Neutrophil (primary cell): ENCODE results near the gene SIK2.
A peak's percentile ranks its signal among the peaks of the same experiment; 100 is the strongest.

ENCODE experiments used
- H3K27ac ChIP-seq: fragments of 200-600 bp; sonication (generic); 2 replicates; pipeline ENCODE4 v1.5.1; 2016; ENCODE audit warnings: mild to moderate bottlenecking, moderate library complexity
- H3K27me3 ChIP-seq: fragments of 200-600 bp; sonication (generic); 2 replicates; pipeline ENCODE4 v1.6.0; 2016; ENCODE audit warnings: mild to moderate bottlenecking
- H3K36me3 ChIP-seq: fragments of 200-600 bp; sonication (generic); 2 replicates; pipeline ENCODE4 v1.5.1; 2017
- H3K4me1 ChIP-seq, 2 experiments: fragments of 200-600 bp in 1 of 2; sonication (generic) in 1 of 2; 1 replicate in 1 of 2; 2 replicates in 1 of 2; pipeline versions ENCODE4 v1.5.1 to v1.6.1; 2013 to 2016; ENCODE audit warnings: low read depth in 1 of 2, low read length in 1 of 2, mild to moderate bottlenecking in 1 of 2, moderate library complexity in 1 of 2; ENCODE audit not compliant: control insufficient read depth in 1 of 2, insufficient read depth in 1 of 2
- H3K4me3 ChIP-seq, 2 experiments: fragments of 200-600 bp in 1 of 2; sonication (generic) in 1 of 2; 1 replicate in 1 of 2; 2 replicates in 1 of 2; pipeline ENCODE4 v1.5.1; 2013 to 2016; ENCODE audit warnings: low read depth in 1 of 2, low read length in 1 of 2, mild to moderate bottlenecking in 1 of 2, moderate library complexity in 1 of 2
- H3K9me3 ChIP-seq: fragments of 200-600 bp; sonication (generic); 2 replicates; pipeline ENCODE4 v1.5.1; 2016
- CTCF ChIP-seq: fragments of 200-600 bp; sonication (generic); IDR thresholded peaks from 2 replicates; pipeline ENCODE4 v1.5.1; 2016; ENCODE audit warnings: antibody characterized with exemption

The SIK2 gene

GRCh38 chr11:111560800-111561199 lies 41.4 kb upstream of the SIK2 start:
- TF ChIP-seq CTCF = no peak
- H3K36me3 ChIP-seq = no peaks in the 10 kb centered on the region
- no peaks in the 10 kb centered on the region for H3K9me3 ChIP-seq
- H3K27ac ChIP-seq = no peak overlapping the region
- H3K4me3 ChIP-seq = no peak overlapping the region
- H3K27me3 ChIP-seq = no peaks in the 10 kb centered on the region
- no peaks in the 10 kb centered on the region for H3K4me1 ChIP-seq

GRCh38 chr11:111561306-111561705 lies 40.9 kb upstream of the SIK2 start:
- no peak for TF ChIP-seq CTCF
- Histone ChIP-seq H3K9me3 (no peaks in the 10 kb centered on the region), H3K27ac (no peak overlapping the region)

GRCh38 chr11:111561791-111562325 lies 40.4 kb upstream of the SIK2 start:
- TF ChIP-seq CTCF = no peak
- no peak overlapping the region for H3K4me3 ChIP-seq
- no peaks in the 10 kb centered on the region for H3K9me3 ChIP-seq
- no peaks in the 10 kb centered on the region for H3K4me1 ChIP-seq
- H3K27ac ChIP-seq = no peak overlapping the region
- H3K27me3 ChIP-seq = no peaks in the 10 kb centered on the region
- no peaks in the 10 kb centered on the region for H3K36me3 ChIP-seq

More at GRCh38 chr11:111561306-111561705, 40.9 kb upstream of the SIK2 start:
- no peaks in the 10 kb centered on the region for H3K27me3 ChIP-seq
- no peak overlapping the region for H3K4me3 ChIP-seq
- no peaks in the 10 kb centered on the region for H3K4me1 ChIP-seq
- H3K36me3 ChIP-seq = no peaks in the 10 kb centered on the region

GRCh38 chr11:111562692-111563389 lies 39.4 kb upstream of the SIK2 start:
- H3K27ac ChIP-seq = no peak overlapping the region
- H3K9me3 ChIP-seq = no peaks in the 10 kb centered on the region
- no peaks in the 10 kb centered on the region for H3K4me1 ChIP-seq
- no peak for TF ChIP-seq CTCF
- H3K4me3 ChIP-seq = no peak overlapping the region
- H3K27me3 ChIP-seq = no peaks in the 10 kb centered on the region
- no peaks in the 10 kb centered on the region for H3K36me3 ChIP-seq

- no peaks in the 10 kb centered on the region for H3K4me1 ChIP-seq
- no peak overlapping the region for H3K4me3 ChIP-seq
- no peaks in the 10 kb centered on the region for H3K9me3 ChIP-seq
- no peaks in the 10 kb centered on the region for H3K27me3 ChIP-seq
- H3K27ac ChIP-seq = no peak overlapping the region
- peak; percentile 62 for TF ChIP-seq CTCF
- no peaks in the 10 kb centered on the region for H3K36me3 ChIP-seq
Measured at GRCh38 chr11:111565114-111565720, 37.0 kb upstream of the SIK2 start.
